Nephron progenitor cell (in vitro differentiated cells): Measurements from ENCODE around the gene SOWAHD.

Experiments
- DNase-seq: peaks from one replicate; pipeline ENCODE4 v3.0.0; 2021
- H3K27ac Mint-ChIP-seq: 2 replicates; pipeline ENCODE4 v1.8.0; 2021; ENCODE audit warnings: mild to moderate bottlenecking, moderate library complexity, mixed read lengths
- H3K27me3 Mint-ChIP-seq: 2 replicates; pipeline ENCODE4 v1.8.0; 2021; ENCODE audit warnings: mild to moderate bottlenecking, low read depth, mixed read lengths; ENCODE audit not compliant: poor library complexity
- H3K36me3 Mint-ChIP-seq: 2 replicates; pipeline ENCODE4 v1.8.0; 2021; ENCODE audit warnings: low read depth, mixed read lengths
- H3K4me1 Mint-ChIP-seq: 2 replicates; pipeline ENCODE4 v1.8.0; 2021; ENCODE audit warnings: mixed read lengths
- H3K4me3 Mint-ChIP-seq: 2 replicates; pipeline ENCODE4 v1.8.0; 2021; ENCODE audit warnings: mild to moderate bottlenecking, moderate library complexity, mixed read lengths
- H3K9me3 Mint-ChIP-seq: 2 replicates; pipeline ENCODE4 v1.8.0; 2021; ENCODE audit warnings: mild to moderate bottlenecking, moderate library complexity, mixed read lengths
- CTCF ChIP-seq: fragments of 200-600 bp; sonication (generic); IDR thresholded peaks from 2 replicates; pipeline ENCODE4 v1.5.0; 2021; ENCODE audit warnings: antibody characterized with exemption

SOWAHD gene

GRCh38 chrX:119755981-119756533 lies 2.3 kb upstream of the SOWAHD start:
- no peaks in the 10 kb centered on the region for H3K36me3 Mint-ChIP-seq
- no peak for TF ChIP-seq CTCF
- H3K4me3 Mint-ChIP-seq = no peak overlapping the region
- H3K9me3 Mint-ChIP-seq = peaks cover 65% of the 10 kb centered on the region
- H3K27me3 Mint-ChIP-seq = peaks cover 46% of the 10 kb centered on the region
- H3K27ac Mint-ChIP-seq = no peak overlapping the region
- peaks cover 13% of the 10 kb centered on the region for H3K4me1 Mint-ChIP-seq
- DNase-seq = no peak

GRCh38 chrX:119756926-119757635 lies 1.3 kb upstream of the SOWAHD start:
- DNase-seq = no peak
- Mint-ChIP-seq H3K36me3 (no peaks in the 10 kb centered on the region), H3K4me3 (peak overlapping the region; percentile 87), H3K4me1 (peaks cover 13% of the 10 kb centered on the region), H3K27me3 (peaks cover 53% of the 10 kb centered on the region), H3K9me3 (peaks cover 62% of the 10 kb centered on the region), H3K27ac (no peak overlapping the region)
- no peak for TF ChIP-seq CTCF

- H3K9me3 Mint-ChIP-seq = peaks cover 59% of the 10 kb centered on the region
- peaks cover 13% of the 10 kb centered on the region for H3K4me1 Mint-ChIP-seq
- H3K4me3 Mint-ChIP-seq = peak overlapping the region; percentile 87
- DNase-seq = no peak
- H3K36me3 Mint-ChIP-seq = no peaks in the 10 kb centered on the region
- H3K27ac Mint-ChIP-seq = no peak overlapping the region
- no peak for TF ChIP-seq CTCF
- peaks cover 54% of the 10 kb centered on the region for H3K27me3 Mint-ChIP-seq
Measured at GRCh38 chrX:119757646-119757978, 776 bp upstream of the SOWAHD start.

- no peak for TF ChIP-seq CTCF
- Mint-ChIP-seq H3K36me3 (no peaks in the 10 kb centered on the region), H3K27me3 (peaks cover 54% of the 10 kb centered on the region), H3K4me1 (peaks cover 22% of the 10 kb centered on the region), H3K27ac (no peak overlapping the region), H3K4me3 (peak overlapping the region; percentile 34), H3K9me3 (peaks cover 59% of the 10 kb centered on the region)
- DNase-seq = peak; percentile 39
Measured at GRCh38 chrX:119758731-119759247, 401 bp downstream of the SOWAHD start.

GRCh38 chrX:119759248-119759766 lies 919 bp downstream of the SOWAHD start:
- no peak overlapping the region for H3K27ac Mint-ChIP-seq
- peaks cover 22% of the 10 kb centered on the region for H3K4me1 Mint-ChIP-seq
- peak overlapping the region; percentile 34 for H3K4me3 Mint-ChIP-seq
- TF ChIP-seq CTCF = no peak
- H3K36me3 Mint-ChIP-seq = no peaks in the 10 kb centered on the region
- H3K9me3 Mint-ChIP-seq = peaks cover 59% of the 10 kb centered on the region
- H3K27me3 Mint-ChIP-seq = peaks cover 54% of the 10 kb centered on the region
- no peak for DNase-seq
